ENCODE data around the gene PTCSC3.

The PTCSC3 gene

GRCh38 chr14:36091096-36091495 lies 85.4 kb downstream of the PTCSC3 start:
- Mint-ChIP-seq H3K4me3 (no peak overlapping the region), H3K9me3 (no peaks in the 10 kb centered on the region), H3K36me3 (ENCODE audit: low read depth) (no peaks in the 10 kb centered on the region), H3K27me3 (ENCODE audit: low read depth) (peaks cover 5% of the 10 kb centered on the region), H3K4me1 (no peaks in the 10 kb centered on the region), H3K27ac (peak overlapping the region in 1 of 3 experiments; percentile 42)
- TF ChIP-seq CTCF (IDR thresholded peaks at IDR 0.05; ENCODE audit: unreplicated experiment in 3 of 3): no peak

- H3K27ac Mint-ChIP-seq: no peak overlapping the region
These were observed 89.1 kb downstream of the PTCSC3 start for GRCh38 chr14:36087411-36087810.

GRCh38 chr14:36086629-36087395 lies 89.7 kb downstream of the PTCSC3 start:
- Mint-ChIP-seq H3K27ac (no peak overlapping the region), H3K27me3 (ENCODE audit: low read depth) (peaks cover 5% of the 10 kb centered on the region), H3K4me1 (no peaks in the 10 kb centered on the region), H3K36me3 (ENCODE audit: low read depth) (no peaks in the 10 kb centered on the region), H3K9me3 (no peaks in the 10 kb centered on the region), H3K4me3 (no peak overlapping the region)
- TF ChIP-seq CTCF (IDR thresholded peaks at IDR 0.05; ENCODE audit: unreplicated experiment in 3 of 3): no peak

More at GRCh38 chr14:36087411-36087810, 89.1 kb downstream of the PTCSC3 start:
- H3K36me3 Mint-ChIP-seq (ENCODE audit: low read depth): no peaks in the 10 kb centered on the region
- no peak overlapping the region for H3K4me3 Mint-ChIP-seq
- no peaks in the 10 kb centered on the region for H3K4me1 Mint-ChIP-seq
- peaks cover 5% of the 10 kb centered on the region for H3K27me3 Mint-ChIP-seq (ENCODE audit: low read depth)
- TF ChIP-seq CTCF (IDR thresholded peaks at IDR 0.05; ENCODE audit: unreplicated experiment in 3 of 3): no peak
- no peaks in the 10 kb centered on the region for H3K9me3 Mint-ChIP-seq

- Mint-ChIP-seq H3K4me1 (no peaks in the 10 kb centered on the region), H3K9me3 (no peaks in the 10 kb centered on the region), H3K36me3 (ENCODE audit: low read depth) (no peaks in the 10 kb centered on the region), H3K27ac (no peak overlapping the region), H3K27me3 (ENCODE audit: low read depth) (peaks cover 9% of the 10 kb centered on the region), H3K4me3 (no peak overlapping the region)
- no peak for TF ChIP-seq CTCF (IDR thresholded peaks at IDR 0.05; ENCODE audit: unreplicated experiment in 3 of 3)
These were observed 90.7 kb downstream of the PTCSC3 start for GRCh38 chr14:36085861-36086260.

Measured in nephron (organoid).